Measurements from ENCODE around the gene ARL5B. TPM values are rescaled to one million over a fixed set of nuclear protein-coding genes. Genes with fewer than 3 reads are reported as not detected.

Gene ARL5B
- total and polyA plus RNA-seq, 2 of the 8 experiments (the other 6 are each of a cell fraction or from before 2014, with no cell fraction given) = 8.4 to 52.1 TPM

GRCh38 chr10:18610517-18610916 lies 48.7 kb upstream of the ARL5B start:
- Histone ChIP-seq H2AFZ (ENCODE audit: low read length) (no peak overlapping the region), H3K4ac (replicated peaks; ENCODE audit: insufficient read length, low read depth, low read length) (no peak overlapping the region), H3K9me3 (ENCODE audit: insufficient read depth in 2 of 2, low read depth in 1 of 2, low read length in 1 of 2) (no peaks in the 10 kb centered on the region), H3K23ac (ENCODE audit: insufficient read length) (no peak overlapping the region), H4K20me1 (replicated peaks in 1 of 2; ENCODE audit: control insufficient read depth in 1 of 2, insufficient read depth in 2 of 2, low read length in 2 of 2) (peaks cover 0 to 2% of the 10 kb centered on the region in 2 experiments), H3K18ac (ENCODE audit: extremely low read depth, low read length) (no peak overlapping the region), H2BK15ac (ENCODE audit: low read length) (no peak overlapping the region), H3K9ac (replicated peaks in 1 of 4; ENCODE audit: extremely low read depth in 1 of 4, low read depth in 3 of 4, low read length in 3 of 4) (no peak overlapping the region), H4K8ac (ENCODE audit: extremely low read depth, insufficient read depth, low read length) (no peak overlapping the region), H4K91ac (replicated peaks; ENCODE audit: insufficient read length, low read length) (no peak overlapping the region), H2AK5ac (ENCODE audit: low read depth, low read length) (no peak overlapping the region), H3K56ac (replicated peaks; ENCODE audit: insufficient read length, low read depth, low read length) (no peak overlapping the region), H3K79me1 (ENCODE audit: low read depth, low read length) (no peaks in the 10 kb centered on the region; the same call in 1 of the 2 replicates), H3K4me1 (replicated peaks in 1 of 4; ENCODE audit: control insufficient read depth in 3 of 4, insufficient read depth in 4 of 4, low read length in 3 of 4) (no peaks in the 10 kb centered on the region), H2BK20ac (ENCODE audit: low read length) (no peak overlapping the region), H2BK12ac (ENCODE audit: low read depth, low read length) (no peak overlapping the region), H2BK5ac (ENCODE audit: low read depth, low read length) (0 out of 2 replicates have a peak overlapping the region, but pooled peaks have one; percentile 16), H3K36me3 (ENCODE audit: control insufficient read depth in 2 of 4, insufficient read depth in 4 of 4, low read length in 3 of 4) (peaks cover 0 to 3% (median 0%) of the 10 kb centered on the region in 4 experiments; a peak in 4 of 8 replicates), H2BK120ac (replicated peaks; ENCODE audit: low read depth, low read length) (no peak overlapping the region), H3K4me3 (ENCODE audit: extremely low read depth in 1 of 4, insufficient read depth in 2 of 4, low read depth in 3 of 4, low read length in 4 of 4) (no peak overlapping the region), H3K23me2 (ENCODE audit: low read depth, low read length) (no peaks in the 10 kb centered on the region), H3K14ac (ENCODE audit: insufficient read length) (no peak overlapping the region), H4K5ac (ENCODE audit: insufficient read length, low read depth, low read length) (no peak overlapping the region), H3K27ac (ENCODE audit: low read depth, low read length) (no peak overlapping the region), H3K79me2 (ENCODE audit: control insufficient read depth in 1 of 2, insufficient read depth in 2 of 2, low read length in 2 of 2) (no peaks in the 10 kb centered on the region), H3K4me2 (ENCODE audit: insufficient read depth in 1 of 2, low read depth in 2 of 2, low read length in 2 of 2) (no peak overlapping the region), H3K27me3 (replicated peaks in 1 of 4; ENCODE audit: control insufficient read depth in 3 of 4, extremely low read depth in 1 of 4, insufficient read depth in 3 of 4, low read length in 3 of 4) (no peaks in the 10 kb centered on the region)
- DNase-seq (ENCODE audit: low read depth in 1 of 2, low spot score in 2 of 2) = no peak
- ChIA-PET POLR2A (ENCODE audit: partially characterized antibody) (no interaction called here), CTCF (ENCODE audit: partially characterized antibody) (no interaction called here)
- WGBS, 2 experiments (ENCODE audit: extremely low coverage in 1 of 2, insufficient coverage in 1 of 2, insufficient read length in 1 of 2, insufficient replicate concordance in 2 of 2, low coverage in 1 of 2, low lambda C conversion rate in 2 of 2, missing lambda C conversion rate in 1 of 2) = 96% methylated on average over 3 of the region's 3 CpGs; no CpG with 5 or more reads in 1 of the 2 experiments
- no peak for TF ChIP-seq RBBP5 (IDR thresholded peaks at IDR 0.05; ENCODE audit: borderline replicate concordance, low read depth, low read length)
- TF ChIP-seq KDM1A (IDR thresholded peaks at IDR 0.05; ENCODE audit: borderline replicate concordance, low read length) = no peak
- no peak for TF ChIP-seq TAF1 (IDR thresholded peaks at IDR 0.05; ENCODE audit: low read depth, low read length)
- TF ChIP-seq SIN3A (conservative IDR thresholded peaks at IDR 0.05 in 1 of 2, IDR thresholded peaks at IDR 0.05 in 1 of 2; ENCODE audit: low read depth in 1 of 2, low read length in 2 of 2) = no peak
- no peak for TF ChIP-seq MAX (IDR thresholded peaks at IDR 0.05)
- TF ChIP-seq MAFK (IDR thresholded peaks at IDR 0.05; ENCODE audit: low read depth, low read length) = no peak
- TF ChIP-seq USF2 (IDR thresholded peaks at IDR 0.05; ENCODE audit: low read length) = no peak
- no peak for TF ChIP-seq EGR1 (IDR thresholded peaks at IDR 0.05; ENCODE audit: borderline replicate concordance, low read depth, low read length)
- no peak for TF ChIP-seq SAP30 (IDR thresholded peaks at IDR 0.05; ENCODE audit: insufficient read depth, insufficient replicate concordance, low read length)
- TF ChIP-seq CBX5 (IDR thresholded peaks at IDR 0.05; ENCODE audit: low read depth, low read length) = no peak
- no peak for TF ChIP-seq JUND (IDR thresholded peaks at IDR 0.05; ENCODE audit: low read length)
- no peak for TF ChIP-seq CEBPB (IDR thresholded peaks at IDR 0.05; ENCODE audit: low read depth, low read length)
- no peak for TF ChIP-seq POLR2A (IDR thresholded peaks at IDR 0.05; ENCODE audit: control extremely low read depth in 1 of 2, low read depth in 2 of 2, low read length in 2 of 2)
- TF ChIP-seq BRCA1 (IDR thresholded peaks at IDR 0.05; ENCODE audit: low read depth, low read length) = no peak
- no peak for FAIRE-seq

Measured in H1 (cell line).